GM19239 (cell line): ENCODE measurements around the gene DDAH2.

Experiments used
- DNase-seq: peaks from one replicate; pipeline ENCODE4 v3.0.0; 2011; ENCODE audit warnings: low spot score; ENCODE audit not compliant: insufficient read length
- FAIRE-seq: peaks from 2 replicates; lab custom pipeline; 2011; peaks lifted over from hg19 to GRCh38; lab: Jason Lieb, UNC

DDAH2 gene, protein sequence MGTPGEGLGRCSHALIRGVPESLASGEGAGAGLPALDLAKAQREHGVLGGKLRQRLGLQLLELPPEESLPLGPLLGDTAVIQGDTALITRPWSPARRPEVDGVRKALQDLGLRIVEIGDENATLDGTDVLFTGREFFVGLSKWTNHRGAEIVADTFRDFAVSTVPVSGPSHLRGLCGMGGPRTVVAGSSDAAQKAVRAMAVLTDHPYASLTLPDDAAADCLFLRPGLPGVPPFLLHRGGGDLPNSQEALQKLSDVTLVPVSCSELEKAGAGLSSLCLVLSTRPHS

DNA sequence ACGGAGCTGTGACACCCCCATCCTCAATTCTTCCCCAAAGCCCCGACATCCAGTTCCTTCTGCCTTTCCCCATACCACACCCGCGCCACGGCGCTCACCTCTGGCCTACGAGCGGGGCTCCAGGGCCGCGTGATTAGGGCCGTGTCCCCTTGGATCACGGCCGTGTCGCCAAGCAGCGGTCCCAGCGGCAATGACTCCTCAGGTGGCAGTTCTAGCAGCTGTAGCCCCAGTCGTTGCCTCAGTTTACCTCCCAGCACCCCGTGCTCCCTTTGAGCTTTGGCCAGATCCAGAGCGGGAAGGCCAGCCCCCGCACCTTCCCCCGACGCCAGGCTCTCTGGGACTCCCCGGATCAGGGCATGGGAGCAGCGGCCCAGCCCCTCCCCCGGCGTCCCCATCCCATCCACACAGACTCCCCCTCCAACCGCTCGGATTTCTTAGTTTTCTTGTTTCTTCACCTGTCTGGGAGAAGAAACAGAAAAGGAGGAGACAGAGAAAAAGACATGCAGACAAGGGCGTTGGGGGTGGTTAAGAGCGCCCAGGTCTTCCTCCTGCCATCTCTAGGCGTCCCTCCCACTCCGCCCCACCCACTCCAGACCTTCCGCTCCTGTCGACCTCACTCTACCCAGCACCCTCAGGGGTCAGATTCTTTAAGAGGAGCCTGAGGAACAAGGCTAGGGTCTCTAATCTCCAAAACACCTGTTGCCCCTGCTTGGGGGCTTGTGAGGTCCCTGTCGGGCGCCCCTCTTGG lies at the start of gene DDAH2:
Gene DDAH2, minus strand, starts transcription at position 533 of the 748 bp plus-strand sequence. Its CDS starts 138 bp downstream, at position 395.
- no peak for DNase-seq
- peak; percentile 21 for FAIRE-seq

DNA sequence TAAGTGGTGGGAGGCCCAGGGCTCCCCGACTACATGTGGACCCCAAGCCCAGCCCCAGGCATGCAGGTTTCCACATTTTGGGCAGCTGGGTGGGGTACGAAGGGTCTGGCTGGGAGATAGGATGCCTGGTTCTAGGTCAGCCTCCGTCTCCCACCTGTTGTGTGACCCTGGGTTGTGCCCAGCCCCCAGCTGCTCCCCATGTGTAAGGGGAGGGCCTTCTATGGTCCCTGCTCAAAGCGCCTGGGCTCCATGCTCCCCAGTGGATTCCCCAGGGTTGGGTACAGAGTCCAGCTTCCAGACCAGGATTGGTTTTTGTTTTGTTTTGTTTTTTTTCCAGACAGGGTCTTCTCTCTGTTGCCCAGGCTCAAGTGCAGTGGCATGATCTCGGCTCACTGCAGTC lies 49.1 kb upstream of the DDAH2 start:
- no peak for FAIRE-seq
- DNase-seq = no peak

DNA sequence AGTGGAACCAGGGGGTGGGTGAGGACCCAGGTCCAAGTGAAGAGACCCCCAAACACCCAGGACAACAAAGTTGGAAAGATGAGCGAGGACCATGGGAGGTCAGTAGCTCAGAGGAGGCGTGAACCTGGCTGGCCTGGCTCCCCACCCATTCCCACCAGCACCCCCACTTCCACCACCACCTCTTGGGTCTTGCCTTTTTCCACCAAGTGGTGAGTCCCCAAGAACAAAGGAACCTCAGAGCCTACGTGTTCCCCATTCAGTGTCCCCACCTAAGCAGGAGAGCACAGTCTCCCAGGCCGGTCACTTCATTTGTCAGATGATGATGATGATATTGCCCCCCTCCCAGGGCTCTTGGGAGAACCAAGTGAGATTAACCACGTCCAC lies 48.6 kb upstream of the DDAH2 start:
- no peak for FAIRE-seq
- DNase-seq = no peak

DNA sequence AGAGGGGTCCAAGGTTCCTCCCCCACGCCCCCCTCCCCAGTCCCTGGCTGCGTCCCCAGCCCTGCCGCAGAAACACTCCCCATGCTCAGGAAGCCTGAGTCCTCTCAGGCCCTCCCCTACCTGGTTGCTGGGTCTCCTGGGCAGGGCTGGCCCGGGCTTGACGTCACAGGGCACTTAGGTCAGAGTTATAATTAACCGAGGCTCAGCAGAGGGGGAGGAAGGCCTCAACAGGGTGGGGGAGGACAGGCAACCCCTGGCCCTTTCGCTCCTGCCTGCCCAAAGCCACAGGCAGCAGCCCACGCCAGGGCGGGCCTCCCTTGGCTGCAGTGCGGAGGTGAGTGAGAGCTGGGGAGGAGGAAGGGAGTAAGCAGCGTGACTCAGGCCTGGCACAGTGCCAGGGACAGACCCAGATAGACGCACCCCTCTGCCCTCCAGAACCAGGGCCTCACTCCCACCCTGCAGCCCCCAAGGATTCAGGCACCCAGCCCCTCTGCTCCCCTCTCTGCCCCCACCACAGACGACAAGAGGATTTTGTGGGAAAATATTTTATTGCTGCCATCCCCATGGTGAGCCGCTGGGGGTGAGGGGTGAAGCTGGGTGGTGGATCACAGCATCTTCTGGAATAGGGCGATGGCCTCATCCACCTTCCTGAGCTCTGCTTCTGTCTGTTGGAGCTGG lies 48.0 kb upstream of the DDAH2 start, which contains the start of gene VWA7:
Gene VWA7, minus strand, starts transcription at position 340 of the 678 bp plus-strand sequence. CDS start 549 bp downstream, outside the sequence.
- DNase-seq (peak; percentile 75), FAIRE-seq (peak; percentile 39)

DNA sequence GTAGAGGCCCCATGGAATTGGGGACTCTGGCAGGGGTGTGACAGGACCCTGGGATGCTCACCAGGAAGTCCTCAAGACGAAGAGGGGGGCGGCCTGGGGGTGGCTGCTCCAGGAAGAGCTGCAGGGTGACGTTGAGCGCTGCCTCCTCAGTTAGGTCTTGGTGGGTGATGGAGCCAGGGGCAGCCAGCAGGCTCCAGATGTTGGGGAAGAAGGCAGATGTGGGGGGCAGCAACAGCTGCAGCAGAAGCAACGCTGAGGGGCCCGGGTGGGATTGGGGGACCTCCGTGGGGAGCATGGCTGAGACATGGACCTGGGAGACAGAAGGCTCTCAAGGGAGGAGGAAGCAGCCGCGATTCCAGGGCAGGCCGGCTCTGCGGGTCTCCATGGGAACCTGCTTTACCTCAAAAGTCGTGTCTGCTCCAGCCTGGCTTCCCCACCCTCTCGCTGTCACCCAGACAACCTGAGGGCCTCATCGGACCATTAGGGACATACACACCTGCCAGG lies 47.4 kb upstream of the DDAH2 start:
- FAIRE-seq (no peak), DNase-seq (no peak)

DNA sequence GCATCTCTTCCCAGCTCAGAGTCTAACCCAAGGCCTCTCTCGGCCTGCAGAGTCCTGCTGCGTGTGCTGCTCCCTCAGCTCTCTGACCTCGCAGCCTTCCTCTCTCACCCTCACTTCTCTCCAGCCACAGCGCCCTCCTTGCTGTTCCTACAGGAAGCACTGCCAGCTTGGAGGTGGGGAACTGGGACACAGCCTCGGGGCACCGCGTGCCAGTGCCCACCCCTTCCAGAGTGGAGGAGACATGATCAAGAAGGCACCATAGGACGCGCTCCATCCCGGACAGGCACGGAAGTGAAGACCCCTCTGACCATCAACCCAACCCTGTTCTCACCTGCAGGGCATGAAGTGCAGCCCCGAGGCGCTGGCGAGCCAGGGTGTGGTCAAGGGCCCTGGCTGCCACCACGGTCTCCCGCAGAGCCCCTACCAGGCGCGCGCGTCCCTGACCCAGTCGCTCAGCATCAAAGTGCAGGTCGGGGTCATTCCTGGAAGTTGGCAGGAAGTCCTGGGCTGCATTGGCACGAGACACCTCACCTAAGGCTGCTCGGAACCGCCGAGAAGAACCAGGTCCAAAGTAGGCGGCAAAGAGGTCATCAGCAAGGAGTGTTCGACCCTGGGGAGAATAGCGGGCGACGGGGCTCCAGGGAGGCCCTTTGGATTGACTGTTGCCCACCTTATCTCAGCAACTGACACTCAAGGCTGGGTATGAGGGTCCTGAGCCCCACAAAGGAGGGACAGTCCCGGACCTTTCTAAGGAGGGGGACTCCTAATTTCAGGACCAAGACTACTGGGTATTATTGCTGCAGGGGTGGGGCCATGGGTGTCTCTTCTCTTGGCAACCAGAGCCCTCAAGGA lies 46.8 kb upstream of the DDAH2 start:
- DNase-seq (no peak), FAIRE-seq (no peak)

DNA sequence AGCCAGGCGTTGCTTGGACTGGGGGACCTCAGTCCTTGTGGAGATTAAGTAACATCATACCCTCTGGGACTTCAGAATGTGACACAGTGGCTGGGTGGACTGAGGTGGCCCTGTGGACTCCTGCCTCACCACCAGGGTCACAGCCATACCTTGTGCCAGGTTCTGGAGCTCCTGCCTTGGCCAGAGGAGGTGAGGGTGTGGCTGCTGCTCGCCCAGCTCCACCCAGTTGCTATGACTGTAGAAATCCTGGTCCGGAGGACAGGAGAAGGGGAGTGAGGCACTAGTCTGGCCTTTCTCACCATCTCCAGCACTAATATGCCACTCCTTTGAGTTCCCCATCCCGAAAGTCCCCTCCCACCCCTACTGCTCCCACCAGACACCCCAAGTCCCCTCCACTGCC lies 46.1 kb upstream of the DDAH2 start:
- DNase-seq (no peak), FAIRE-seq (no peak)

DNA sequence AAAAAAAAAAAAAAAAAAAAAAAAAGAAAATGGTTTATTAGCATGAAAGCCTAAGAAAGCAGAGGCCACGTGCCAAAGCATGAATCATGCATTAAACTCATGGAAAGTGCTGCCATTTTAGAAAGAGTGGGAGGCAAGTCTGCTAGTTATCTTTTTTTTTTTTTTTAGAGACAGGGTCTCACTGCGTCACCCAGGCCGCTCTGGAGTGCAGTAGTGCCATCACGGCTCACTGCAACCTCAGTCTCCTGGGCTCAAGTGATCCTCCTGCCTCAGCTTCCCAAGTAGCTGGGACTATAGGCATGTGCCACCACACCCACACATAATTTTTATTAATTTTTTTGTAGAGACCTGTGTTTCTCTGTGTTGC lies 42.9 kb upstream of the DDAH2 start:
- FAIRE-seq = no peak
- no peak for DNase-seq

DNA sequence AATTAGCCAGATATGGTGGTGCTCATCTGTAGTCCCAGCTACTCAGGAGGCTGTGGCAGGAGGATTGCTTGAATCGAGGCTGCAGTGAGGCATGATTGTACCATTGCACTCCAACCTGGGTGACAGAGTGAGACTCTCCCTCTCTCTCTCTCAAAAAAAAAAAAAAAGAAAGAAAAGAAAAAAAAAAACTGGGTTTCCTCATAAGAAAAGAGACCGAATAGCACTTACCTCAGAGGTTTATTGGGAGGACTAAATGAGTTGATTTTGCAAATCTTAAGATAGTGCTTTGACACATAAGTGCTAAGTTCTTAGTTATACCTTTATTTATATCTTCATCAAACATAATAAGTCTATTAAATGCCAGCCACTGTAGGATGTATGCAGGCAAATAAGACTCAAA lies 41.8 kb upstream of the DDAH2 start:
- FAIRE-seq = no peak
- no peak for DNase-seq

DNA sequence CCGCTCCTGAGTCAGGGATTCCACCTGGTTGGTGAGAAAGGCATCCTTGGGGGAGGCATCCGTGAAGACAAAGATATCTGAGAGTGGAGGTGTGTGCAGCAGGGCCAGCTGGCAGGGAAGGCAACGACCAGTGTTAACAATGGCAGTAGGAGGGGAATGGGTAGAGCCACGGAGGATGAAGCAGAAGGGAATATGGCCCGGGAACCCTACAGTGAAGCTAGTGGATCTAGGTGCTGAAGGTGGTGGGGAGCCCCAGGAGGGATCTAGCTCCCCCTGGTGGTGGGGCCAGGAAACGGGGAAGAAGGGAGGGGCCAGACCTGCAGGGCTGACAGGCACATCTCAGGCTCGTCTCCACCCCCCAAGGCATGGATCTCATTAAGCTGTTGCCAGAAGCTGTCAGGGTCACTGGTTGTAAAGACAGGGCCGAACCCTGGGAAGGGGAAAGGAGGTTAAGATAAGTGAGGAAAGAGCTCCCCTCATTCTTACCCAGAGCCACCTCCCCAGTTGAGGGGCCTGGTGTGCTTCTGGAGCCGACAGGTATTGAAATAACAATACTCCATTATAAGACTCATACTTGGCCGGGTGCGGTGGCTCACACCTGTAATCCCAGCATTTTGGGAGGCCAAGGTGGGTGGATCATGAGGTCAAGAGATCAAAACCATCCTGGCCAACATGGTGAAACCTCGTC lies 40.7 kb upstream of the DDAH2 start:
- DNase-seq (peak; percentile 85), FAIRE-seq (peak; percentile 62)

DNA sequence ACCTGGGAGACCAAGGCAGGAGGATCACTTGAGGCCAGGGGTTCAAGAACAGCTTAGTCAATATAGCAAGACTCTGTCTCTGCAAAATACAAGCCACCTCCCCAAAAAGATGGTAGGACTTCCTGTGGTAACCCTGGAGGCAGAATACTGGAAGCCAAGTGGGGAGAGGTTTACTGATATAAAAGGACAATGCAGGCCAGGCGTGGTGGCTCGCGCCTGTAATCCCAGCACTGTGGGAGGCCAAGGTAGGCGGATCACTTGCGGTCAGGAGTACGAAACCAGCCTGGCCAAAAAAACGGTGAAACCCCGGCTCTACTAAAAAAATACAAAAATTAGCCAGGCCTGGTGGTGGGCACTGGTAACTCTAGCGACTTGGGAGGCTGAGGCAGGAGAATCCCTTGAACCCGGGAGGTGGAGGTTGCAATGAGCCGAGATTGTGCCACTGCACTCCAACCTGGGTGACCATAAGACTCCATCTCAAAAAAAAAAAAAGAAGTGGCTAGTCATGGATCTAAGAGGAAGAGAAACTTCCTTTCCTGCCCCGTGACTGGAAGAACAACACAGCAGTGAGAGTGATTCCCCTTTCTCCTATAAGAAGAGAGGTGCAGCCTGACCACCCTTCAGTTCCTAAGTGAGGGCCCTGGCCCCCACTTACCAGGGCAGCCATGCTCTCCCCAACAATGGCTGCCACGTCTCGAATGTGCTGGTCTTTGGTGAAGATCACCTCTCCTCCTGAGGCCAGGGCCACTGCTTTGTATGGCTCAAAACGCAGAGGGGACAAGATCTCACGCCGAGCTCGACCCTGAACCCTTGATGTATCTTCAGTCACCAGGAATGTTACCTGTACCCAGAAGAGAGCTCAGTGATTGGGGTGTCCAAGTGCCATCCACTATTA lies 39.5 kb upstream of the DDAH2 start:
- DNase-seq = no peak
- FAIRE-seq = no peak

DNA sequence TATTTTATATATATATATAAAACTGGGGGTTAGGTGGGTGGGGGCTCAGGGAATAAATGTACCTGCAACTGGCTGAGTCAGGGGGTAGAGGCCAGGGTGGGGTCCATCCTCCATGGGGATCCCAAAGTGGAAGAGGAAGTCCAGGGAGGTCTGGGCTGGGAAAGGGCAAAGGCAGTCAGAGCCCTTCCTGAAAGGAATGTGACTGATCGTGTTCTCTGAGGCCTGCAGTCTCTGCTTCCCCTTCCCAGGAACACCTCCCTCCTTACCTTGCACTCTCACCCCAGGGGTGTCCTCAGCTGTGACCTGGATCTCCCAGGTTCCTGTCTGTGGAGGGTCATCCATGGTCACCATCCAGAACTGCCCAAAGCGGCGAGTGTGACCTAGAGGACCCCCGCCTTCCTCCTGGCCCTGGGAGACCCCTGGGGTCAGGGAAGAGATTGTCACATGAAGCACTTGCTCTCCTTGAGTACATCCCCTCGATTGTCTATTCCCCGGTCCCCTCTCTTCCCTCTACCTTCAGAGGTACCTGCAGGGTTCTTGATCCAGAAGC lies 38.1 kb upstream of the DDAH2 start:
- DNase-seq = no peak
- FAIRE-seq = no peak

DNA sequence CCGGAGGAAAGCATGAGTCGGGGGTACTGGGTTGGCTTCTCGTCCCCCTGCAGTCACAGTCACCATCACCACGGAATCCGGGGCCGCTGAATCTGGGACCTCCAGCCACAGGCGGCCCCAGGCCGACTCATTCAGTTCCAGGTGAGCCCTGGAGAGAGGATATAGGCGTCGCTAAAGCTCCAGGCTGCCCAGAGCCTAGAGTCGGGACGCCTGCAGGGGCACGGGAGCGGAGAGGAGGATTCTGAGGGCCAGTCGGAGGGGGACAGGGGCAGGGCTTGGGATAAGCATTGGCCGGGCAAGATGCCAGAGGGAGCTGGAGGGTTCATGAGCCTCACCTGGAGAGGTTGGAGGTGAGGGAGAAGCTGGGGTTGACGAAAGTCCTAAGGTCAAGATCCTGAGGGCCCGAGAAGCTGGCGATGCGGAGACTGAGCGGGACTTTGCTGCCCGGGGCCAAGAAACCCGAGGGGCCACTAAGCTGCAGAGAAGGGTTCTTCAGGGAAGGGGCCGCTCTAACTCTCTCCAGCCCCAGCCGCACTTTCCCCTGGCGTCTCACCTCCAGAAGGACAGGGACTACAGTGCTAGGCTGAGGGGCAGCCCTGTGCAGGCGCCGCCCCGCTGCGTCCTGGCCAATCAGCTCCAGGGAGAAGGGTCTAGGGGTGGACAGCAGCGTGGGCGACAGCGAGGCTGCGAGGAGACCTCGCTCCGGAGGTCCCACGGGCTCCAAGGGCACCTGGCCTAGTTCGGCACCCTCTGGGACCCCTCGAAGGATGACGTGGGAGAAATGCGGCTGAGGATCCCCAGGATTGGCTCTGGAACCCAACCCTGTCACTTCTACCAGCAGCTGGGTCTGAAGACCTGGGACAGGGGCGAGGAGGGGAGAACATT lies 37.1 kb upstream of the DDAH2 start:
- DNase-seq (no peak), FAIRE-seq (no peak)

DNA sequence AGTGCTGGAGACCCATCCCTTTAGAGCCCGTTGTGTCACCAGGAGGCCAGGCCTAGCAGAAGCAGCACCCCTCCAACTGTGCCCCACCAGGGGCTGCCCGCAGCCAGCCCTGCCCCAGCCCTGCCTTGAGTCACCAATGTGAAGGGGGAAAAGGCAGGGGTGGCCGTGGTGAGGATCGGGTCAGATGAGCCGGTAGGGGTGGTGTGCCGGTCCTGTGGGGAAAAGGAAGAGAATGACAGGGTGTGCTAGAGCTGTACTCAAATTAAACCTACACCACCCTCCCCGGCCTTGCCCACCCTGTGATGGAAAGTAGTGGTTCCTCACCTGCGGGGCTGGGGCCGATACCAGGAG lies 36.4 kb upstream of the DDAH2 start:
- no peak for FAIRE-seq
- DNase-seq = no peak

DNA sequence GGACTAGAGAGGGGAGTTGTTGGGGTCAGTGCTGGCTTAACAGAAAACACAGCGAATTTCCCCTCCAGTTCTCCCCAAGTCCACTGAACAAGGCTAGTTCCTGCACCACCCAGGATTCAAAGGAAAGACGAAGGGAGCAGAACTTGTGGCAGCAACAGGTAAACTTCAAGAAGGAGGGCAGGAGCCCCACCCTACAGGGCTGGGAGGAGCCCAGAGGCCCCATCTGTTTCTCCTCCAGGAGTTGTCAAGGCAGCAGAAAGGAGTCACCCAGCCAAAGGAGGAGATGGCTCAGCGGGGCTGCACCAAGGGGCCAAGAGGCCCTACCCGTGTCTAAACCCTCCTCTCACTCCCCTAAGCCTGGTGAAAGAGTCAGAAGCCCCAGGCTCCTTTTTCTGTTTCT lies 35.1 kb upstream of the DDAH2 start:
- no peak for FAIRE-seq

DNA sequence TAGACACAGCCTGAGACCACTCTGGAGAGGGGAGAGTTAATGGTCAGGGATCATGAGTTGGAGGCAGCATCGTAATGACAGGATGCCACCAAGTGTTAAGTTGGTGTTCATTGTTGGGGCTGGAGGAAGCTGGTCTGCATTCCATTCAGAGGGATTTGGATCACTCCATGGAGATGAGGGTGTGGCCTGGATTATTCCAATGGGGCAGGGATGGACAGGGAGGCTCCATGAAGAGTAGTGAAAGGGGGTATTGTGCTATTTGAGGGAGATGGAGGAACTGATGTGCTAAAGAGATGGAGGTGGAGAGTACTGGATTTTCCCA lies 34.5 kb upstream of the DDAH2 start:
- DNase-seq (no peak), FAIRE-seq (no peak)

More for the DNA sequence above, 35.1 kb upstream of the DDAH2 start:
- no peak for DNase-seq

DNA sequence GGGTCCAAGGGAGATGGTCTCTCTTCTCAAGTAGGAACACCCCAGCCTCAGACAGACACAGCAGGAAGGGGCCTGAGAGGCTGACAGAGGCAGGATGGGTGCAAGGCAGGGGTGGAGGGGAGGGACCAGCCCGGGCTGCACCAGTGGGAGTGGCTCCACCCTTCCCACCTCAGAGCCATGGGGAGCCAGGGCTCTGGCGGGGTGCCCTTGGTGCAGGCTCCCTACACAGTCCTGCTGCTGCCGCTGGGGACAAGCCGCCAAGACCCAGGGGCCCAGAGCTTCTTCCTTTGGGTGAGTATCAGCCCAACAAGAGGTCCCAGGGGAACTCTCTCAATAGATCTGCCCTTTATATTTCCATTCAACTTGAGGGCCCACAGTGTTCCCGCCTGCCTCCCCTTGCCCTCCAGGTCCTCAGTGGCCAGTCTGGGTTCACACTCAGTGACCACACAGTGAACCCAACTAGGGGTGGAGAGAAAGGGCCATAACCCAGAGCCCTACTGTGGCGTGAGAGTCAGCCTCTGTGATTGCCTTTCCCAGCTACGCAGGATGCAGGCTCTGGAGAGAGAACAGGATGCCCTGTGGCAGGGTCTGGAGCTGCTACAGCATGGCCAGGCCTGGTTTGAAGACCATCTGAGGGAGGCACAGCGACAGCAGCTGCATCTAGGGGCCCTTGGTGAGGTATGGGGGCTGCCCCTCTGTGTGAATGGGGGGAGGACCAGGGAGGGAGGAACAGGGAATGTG lies 33.9 kb upstream of the DDAH2 start:
- no peak for DNase-seq
- no peak for FAIRE-seq
